PC-9 (cell line): Measurements from ENCODE around the gene ALG2.

Experiments used
- EZH2 ChIP-seq: fragments of 200-600 bp; sonication (generic); IDR thresholded peaks from 2 replicates; pipeline ENCODE4 v1.8.0; 2017; ENCODE audit warnings: antibody characterized with exemption, low read depth
- TF ChIP-seq, protein P1 (sequence below): fragments of 200-600 bp; sonication (generic); conservative IDR thresholded peaks from 2 replicates; pipeline ENCODE4 v1.6.1; 2017; ENCODE audit warnings: mixed run types, antibody characterized with exemption, mild to moderate bottlenecking, moderate library complexity

GRCh38 chr9:99169982-99170761, 51.6 kb downstream of the ALG2 start:
- TF ChIP-seq, protein P1, sequence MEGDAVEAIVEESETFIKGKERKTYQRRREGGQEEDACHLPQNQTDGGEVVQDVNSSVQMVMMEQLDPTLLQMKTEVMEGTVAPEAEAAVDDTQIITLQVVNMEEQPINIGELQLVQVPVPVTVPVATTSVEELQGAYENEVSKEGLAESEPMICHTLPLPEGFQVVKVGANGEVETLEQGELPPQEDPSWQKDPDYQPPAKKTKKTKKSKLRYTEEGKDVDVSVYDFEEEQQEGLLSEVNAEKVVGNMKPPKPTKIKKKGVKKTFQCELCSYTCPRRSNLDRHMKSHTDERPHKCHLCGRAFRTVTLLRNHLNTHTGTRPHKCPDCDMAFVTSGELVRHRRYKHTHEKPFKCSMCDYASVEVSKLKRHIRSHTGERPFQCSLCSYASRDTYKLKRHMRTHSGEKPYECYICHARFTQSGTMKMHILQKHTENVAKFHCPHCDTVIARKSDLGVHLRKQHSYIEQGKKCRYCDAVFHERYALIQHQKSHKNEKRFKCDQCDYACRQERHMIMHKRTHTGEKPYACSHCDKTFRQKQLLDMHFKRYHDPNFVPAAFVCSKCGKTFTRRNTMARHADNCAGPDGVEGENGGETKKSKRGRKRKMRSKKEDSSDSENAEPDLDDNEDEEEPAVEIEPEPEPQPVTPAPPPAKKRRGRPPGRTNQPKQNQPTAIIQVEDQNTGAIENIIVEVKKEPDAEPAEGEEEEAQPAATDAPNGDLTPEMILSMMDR = no peak
- TF ChIP-seq EZH2 = no peak
